ENCODE data around the gene LHX1.

Gene LHX1

GRCh38 chr17:36972186-36972700, 35.0 kb downstream of the LHX1 start:
- no peak for DNase-seq (ENCODE audit: low read depth)

- DNase-seq (ENCODE audit: low read depth): no peak
Observed at GRCh38 chr17:36972905-36973304, 35.6 kb downstream of the LHX1 start.

- no peak for DNase-seq (ENCODE audit: low read depth)
Observed at GRCh38 chr17:36975922-36976515, 38.7 kb downstream of the LHX1 start.

DNA sequence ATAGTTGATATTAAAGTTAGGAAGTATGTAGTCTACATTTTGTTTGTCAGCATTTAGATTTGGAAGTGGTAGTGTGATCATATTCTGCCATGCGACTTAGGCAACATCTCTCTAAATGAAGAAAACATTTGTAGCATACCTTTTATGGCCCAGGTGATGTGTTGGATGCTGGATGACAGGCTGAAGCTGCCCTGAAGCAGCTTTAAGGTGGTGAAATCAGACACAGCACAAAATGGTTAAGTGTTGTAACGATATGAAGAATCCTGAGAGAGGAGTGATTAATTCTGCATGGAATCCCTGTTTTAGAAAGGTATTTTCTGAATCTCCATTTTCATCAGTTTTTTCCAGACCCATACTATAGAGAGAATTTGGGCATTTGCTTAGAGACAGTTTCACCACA, 39.8 kb downstream of the LHX1 start:
- DNase-seq (ENCODE audit: low read depth): no peak

GRCh38 chr17:36977568-36977967, 40.3 kb downstream of the LHX1 start:
- DNase-seq (ENCODE audit: low read depth): no peak

DNA sequence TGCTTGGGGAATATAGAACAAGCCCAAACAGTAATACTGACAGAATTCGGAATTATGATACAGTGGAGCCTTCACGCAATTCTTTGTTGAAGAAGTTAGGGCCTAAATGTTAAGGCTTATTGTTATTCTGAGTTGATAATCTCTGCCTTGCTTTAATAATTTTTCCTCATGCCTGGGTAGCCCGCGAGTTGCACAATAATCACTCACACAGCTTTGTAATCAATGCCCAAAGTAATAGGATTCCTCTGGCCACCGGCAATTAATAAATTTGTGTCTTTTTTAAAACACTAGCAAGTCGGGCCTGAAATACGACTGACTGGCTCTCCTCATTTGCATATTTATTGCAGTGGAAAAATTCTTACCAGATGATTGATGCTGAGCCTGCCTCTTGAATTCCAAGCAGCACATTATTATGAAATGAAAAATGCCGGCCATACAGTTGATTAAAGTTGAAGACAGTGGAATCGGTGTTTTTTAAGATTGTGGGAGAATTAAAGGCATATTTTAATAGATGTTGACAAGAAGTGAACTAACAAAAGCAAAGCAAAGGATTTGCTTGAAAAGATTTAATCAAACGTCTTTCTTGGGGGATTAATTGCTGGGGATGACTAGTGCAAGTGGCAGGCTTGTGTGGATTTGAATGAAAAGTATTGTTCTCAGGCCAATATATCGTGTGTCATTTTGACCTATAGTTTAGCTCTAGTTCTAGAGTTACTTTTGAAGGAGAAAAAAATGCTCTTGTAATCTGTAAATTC, 41.7 kb downstream of the LHX1 start:
- DNase-seq (ENCODE audit: low read depth): no peak

DNA sequence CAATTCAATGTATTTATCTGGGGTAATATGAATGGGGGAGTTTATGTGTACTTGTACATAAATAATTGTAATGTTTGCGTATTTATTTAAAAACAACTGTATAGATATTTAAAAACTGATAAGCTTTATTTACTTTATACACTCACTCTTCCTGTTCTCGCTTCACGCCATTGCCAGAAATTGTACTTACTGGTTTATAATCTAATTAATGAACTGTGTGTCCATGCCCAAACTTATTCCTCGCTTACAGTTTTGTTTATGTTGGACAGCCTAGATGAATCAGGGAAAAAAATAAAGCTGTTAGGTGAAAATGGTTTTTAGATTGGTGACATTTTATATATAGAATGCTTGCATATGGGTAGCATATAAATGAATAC, 42.3 kb downstream of the LHX1 start:
- no peak for DNase-seq (ENCODE audit: low read depth)

DNA sequence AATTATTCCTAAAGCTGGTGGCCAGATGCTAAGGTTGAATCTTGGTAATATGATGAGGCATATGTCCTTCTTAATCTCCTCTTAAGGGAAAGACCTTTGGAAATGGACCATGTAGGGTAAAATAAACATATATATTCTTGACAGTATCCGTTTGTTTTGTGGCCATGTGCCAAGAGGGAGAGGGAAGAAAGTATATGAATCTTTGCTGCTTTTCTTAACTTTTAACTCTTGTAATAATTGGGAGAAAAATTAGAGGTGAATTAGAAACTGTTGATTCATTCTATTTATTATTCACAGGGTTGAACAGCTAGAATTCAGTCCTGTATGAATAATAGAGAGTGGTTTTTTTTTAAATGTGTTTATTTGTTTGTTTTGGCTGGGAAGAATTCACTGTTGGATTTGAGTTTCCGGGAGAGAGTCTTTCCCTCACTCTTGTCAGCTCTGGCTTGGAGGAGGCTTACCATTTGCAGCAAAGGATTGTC, 43.0 kb downstream of the LHX1 start:
- DNase-seq (ENCODE audit: low read depth): no peak

DNA sequence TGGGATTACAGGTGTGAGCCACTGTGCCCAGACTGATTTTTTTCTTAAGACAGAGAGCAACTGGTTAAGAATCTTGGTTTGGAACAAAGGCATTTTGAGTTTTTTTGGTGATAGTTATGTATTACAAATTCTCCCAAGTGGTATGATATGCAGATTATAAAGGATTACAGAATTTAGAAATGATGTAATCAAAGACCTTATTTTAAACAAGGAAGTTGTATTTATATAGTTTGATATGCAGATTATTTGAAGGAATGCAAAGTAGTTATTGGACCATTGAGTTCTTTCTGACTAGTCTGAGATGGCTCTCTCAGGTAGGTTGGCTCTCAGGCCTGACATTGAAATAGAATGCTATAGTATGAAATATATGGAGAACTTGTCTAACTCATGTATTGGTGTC, 46.3 kb downstream of the LHX1 start:
- DNase-seq (ENCODE audit: low read depth): no peak

- DNase-seq (ENCODE audit: low read depth): no peak
Observed at GRCh38 chr17:36989173-36989572, 51.9 kb downstream of the LHX1 start.

DNA sequence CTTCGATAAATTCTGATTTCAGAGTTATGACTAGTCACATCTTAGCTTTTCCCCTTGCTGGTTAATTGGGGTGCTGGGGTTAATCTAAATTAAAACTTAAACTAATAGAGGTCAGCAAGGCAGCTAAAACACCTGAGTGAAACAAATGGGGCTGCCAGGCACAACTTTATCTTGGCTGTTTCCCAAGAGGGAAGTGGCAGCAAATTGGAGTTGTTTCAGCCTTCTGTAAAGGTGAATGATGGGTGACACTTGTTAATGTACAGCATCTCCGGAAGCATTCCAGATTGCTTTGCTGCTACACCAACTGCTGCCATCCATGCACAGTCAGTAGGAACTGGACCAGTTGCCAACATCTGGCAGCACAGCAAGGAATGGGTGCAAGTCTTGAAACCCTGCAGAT, 55.4 kb downstream of the LHX1 start:
- DNase-seq (ENCODE audit: low read depth): no peak

GRCh38 chr17:36993227-36993626, 56.0 kb downstream of the LHX1 start:
- DNase-seq (ENCODE audit: low read depth): no peak
